Adrenal gland (tissue), 5 donors: Measurements from ENCODE around the gene MUS81.

ENCODE experiments used
- CTCF ChIP-seq, 6 experiments: fragments of 450-650 bp in 4 of 6; fragments of 200-600 bp in 2 of 6; sonication (generic) in 1 of 6; IDR thresholded peaks; 1 replicate in 5 of 6; 2 replicates in 1 of 6; pipeline versions ENCODE4 v1.5.1 to v1.8.0; 2016 to 2021; ENCODE audit warnings: antibody characterized with exemption in 6 of 6, mild to moderate bottlenecking in 2 of 6, moderate library complexity in 1 of 6
- POLR2A ChIP-seq, 2 donors: fragments of 450-650 bp; IDR thresholded peaks; one replicate each; pipeline ENCODE4 v1.6.1; 2017; ENCODE audit warnings: antibody characterized with exemption in 2 of 2, mild to moderate bottlenecking in 2 of 2, moderate library complexity in 1 of 2
- donor health status: DM: no; HTN: no; CAD: no.

DNA sequence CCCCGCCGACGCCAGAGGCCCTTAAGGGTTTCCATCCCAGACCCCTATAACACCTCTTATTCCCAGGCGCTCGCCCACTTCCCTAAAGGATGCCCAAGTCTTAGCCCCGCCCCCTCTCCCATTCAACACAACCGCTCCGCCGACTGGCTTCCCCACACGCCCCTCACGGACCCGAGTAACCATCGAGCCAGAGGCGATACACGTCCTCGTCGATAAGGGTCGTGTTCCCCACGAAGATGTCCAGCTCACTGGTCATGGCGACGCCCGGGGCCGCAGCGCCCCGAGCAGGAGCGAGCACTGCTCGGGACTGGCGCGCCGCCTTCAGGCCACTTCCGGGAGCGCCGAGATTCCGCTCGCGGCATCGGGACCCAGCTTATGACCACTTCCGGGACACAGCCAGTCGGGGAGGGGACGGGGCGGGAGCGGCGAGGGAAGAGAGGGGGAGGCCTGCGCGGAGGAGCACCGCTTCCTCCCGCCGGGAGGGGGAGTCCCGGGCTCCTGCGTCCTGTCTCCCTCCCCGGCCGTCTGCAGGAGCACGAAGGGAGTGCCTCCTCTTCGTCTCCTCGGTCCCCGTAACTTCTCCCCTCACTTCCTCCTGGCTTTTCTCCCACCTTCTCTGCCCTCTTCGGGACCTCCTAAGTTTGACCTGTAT, 28.1 kb downstream of the MUS81 start, which contains the start of gene FIBP:
- peak; percentile 68 to 90 for TF ChIP-seq POLR2A (IDR thresholded peaks at IDR 0.05)
- TF ChIP-seq CTCF (IDR thresholded peaks at IDR 0.05) = peak; percentile 70 to 94 (median 86)
